HG03095 (cell line): ENCODE measurements around the gene MAP2K5.

Source experiments
- ATAC-seq: cut with Tn5 transposase; IDR thresholded peaks from one replicate; pipeline ENCODE4 v1.9.1; 2021; ENCODE audit warnings: moderate library complexity; ENCODE audit not compliant: unreplicated experiment

MAP2K5 gene

GRCh38 chr15:67521029-67521782 is 21.3 kb upstream of the MAP2K5 start, which contains the start of gene C15orf61:
Gene C15orf61 (plus strand): TSS chr15:67521131. CDS start chr15:67521249, 118 bp downstream.
- peak; percentile 72 for ATAC-seq

GRCh38 chr15:67521783-67522568 is 20.5 kb upstream of the MAP2K5 start:
- peak; percentile 25 for ATAC-seq

GRCh38 chr15:67523330-67523729 is 19.2 kb upstream of the MAP2K5 start:
- ATAC-seq = no peak

- ATAC-seq = no peak
Observed at GRCh38 chr15:67524235-67524634, 18.3 kb upstream of the MAP2K5 start.

GRCh38 chr15:67528513-67528912 is 14.0 kb upstream of the MAP2K5 start:
- no peak for ATAC-seq

- ATAC-seq = no peak
Observed at GRCh38 chr15:67531379-67531914, 11.1 kb upstream of the MAP2K5 start.

GRCh38 chr15:67533873-67534272 is 8.6 kb upstream of the MAP2K5 start:
- no peak for ATAC-seq

- ATAC-seq = no peak
Observed at GRCh38 chr15:67534360-67534759, 8.1 kb upstream of the MAP2K5 start.

GRCh38 chr15:67537771-67538170 is 4.7 kb upstream of the MAP2K5 start:
- ATAC-seq = no peak

- no peak for ATAC-seq
Observed at GRCh38 chr15:67543348-67543718, 830 bp downstream of the MAP2K5 start.

GRCh38 chr15:67544475-67544874 is 2.0 kb downstream of the MAP2K5 start:
- ATAC-seq = no peak

GRCh38 chr15:67545864-67546263 is 3.4 kb downstream of the MAP2K5 start:
- ATAC-seq = no peak

GRCh38 chr15:67547064-67547463 is 4.6 kb downstream of the MAP2K5 start:
- ATAC-seq = no peak

- ATAC-seq = no peak
Observed at GRCh38 chr15:67547836-67548235, 5.3 kb downstream of the MAP2K5 start.

- no peak for ATAC-seq
Observed at GRCh38 chr15:67548236-67548852, 5.8 kb downstream of the MAP2K5 start.

- ATAC-seq = no peak
Observed at GRCh38 chr15:67548862-67549651, 6.6 kb downstream of the MAP2K5 start.

GRCh38 chr15:67549736-67550135 is 7.2 kb downstream of the MAP2K5 start:
- ATAC-seq = no peak

- no peak for ATAC-seq
Observed at GRCh38 chr15:67550522-67550921, 8.0 kb downstream of the MAP2K5 start.

GRCh38 chr15:67551207-67551743 is 8.8 kb downstream of the MAP2K5 start:
- ATAC-seq = no peak

GRCh38 chr15:67554580-67554979 is 12.1 kb downstream of the MAP2K5 start:
- ATAC-seq = no peak
